K562 (cell line): ENCODE measurements around the gene MPLKIP. TPM values are rescaled to one million over a fixed set of nuclear protein-coding genes. Genes with fewer than 3 reads are reported as not detected.

Source experiments
- GABPB1 ChIP-seq: sonication (generic); formaldehyde crosslinking; IDR thresholded peaks from 2 replicates; pipeline ENCODE4 v1.8.0; 2022; ENCODE audit warnings: mild to moderate bottlenecking, missing genetic modification reagents
- HMGN3 ChIP-seq: IDR thresholded peaks from 2 replicates; pipeline ENCODE4 v1.6.1; 2011; ENCODE audit warnings: borderline replicate concordance, low read depth, mild to moderate bottlenecking, mixed read lengths, low read length; ENCODE audit not compliant: insufficient read length; ENCODE audit errors: extremely low read depth
- JUNB ChIP-seq: fragments of 450-650 bp; formaldehyde crosslinking; conservative IDR thresholded peaks from 2 replicates; pipeline ENCODE4 v1.4.0; 2020; ENCODE audit warnings: mild to moderate bottlenecking
- PCBP1 ChIP-seq: fragments of 200-400 bp; formaldehyde crosslinking; IDR thresholded peaks from 2 replicates; pipeline ENCODE4 v1.6.1; 2018; ENCODE audit warnings: mild to moderate bottlenecking, low read depth, low read length; ENCODE audit not compliant: poor library complexity, severe bottlenecking
- RBFOX2 ChIP-seq: fragments of 200-400 bp; formaldehyde crosslinking; IDR thresholded peaks from 2 replicates; pipeline ENCODE4 v1.6.1; 2017; ENCODE audit warnings: low read depth, mild to moderate bottlenecking, low read length, moderate library complexity
- TARDBP ChIP-seq: fragments of 450-650 bp; IDR thresholded peaks from 2 replicates; pipeline ENCODE4 v1.6.1; 2016
- ZEB2 ChIP-seq: fragments of 450-650 bp; IDR thresholded peaks from 2 replicates; pipeline ENCODE4 v1.6.1; 2016
- polyA plus RNA-seq, 8 experiments: library from polyadenylated mRNA; depleted of rRNA in 4 of 8; stranded (reverse) in 5 of 8; unstranded in 3 of 8; fragments of >200 nt; fragmentation: Nextera tagmentation in 2 of 8; fragmentation: Illumina TruSeq in 1 of 8; extraction: Ambion mirVana in 2 of 8; extraction: Trizol in 1 of 8; gene quantifications; 2 replicates each; pipeline versions ENCODE4 v1.2.1 to v1.2.3, GENCODE V29; 2011 to 2014; ENCODE audit warnings: inconsistent platforms in 1 of 8, missing spikeins in 1 of 8
- total RNA-seq, 7 experiments: library from RNA; depleted of rRNA in 6 of 7; stranded (reverse); fragments of >200 nt in 6 of 7; fragmentation: Illumina TruSeq in 2 of 7; extraction: Trizol in 2 of 7; gene quantifications; 2 replicates each; pipeline versions ENCODE4 v1.2.1 to v1.2.3, GENCODE V29; 2011 to 2021; ENCODE audit warnings: low replicate concordance in 1 of 7
- TF ChIP-seq, protein P1 (sequence below), 3 experiments: fragments of 200-800 bp in 1 of 3; sonication (Bioruptor generic) in 1 of 3; sonication (generic) in 1 of 3; formaldehyde crosslinking in 1 of 3; IDR thresholded peaks; 2 replicates each; pipeline versions ENCODE4 v1.6.1 to v1.8.0; 2016 to 2022; ENCODE audit warnings: mild to moderate bottlenecking in 2 of 3, missing compliant biosample characterization in 2 of 3, missing genetic modification characterization in 2 of 3, missing genetic modification reagents in 1 of 3
- TF ChIP-seq, protein P2 (sequence below): fragments of 250-450 bp; sonication (Bioruptor Pico); IDR thresholded peaks from 2 replicates; pipeline ENCODE4 v1.8.0; 2021; ENCODE audit warnings: borderline replicate concordance, mild to moderate bottlenecking, moderate library complexity; ENCODE audit not compliant: poor library complexity, severe bottlenecking
- TF ChIP-seq, protein P3 (sequence below): sonication (generic); formaldehyde crosslinking; IDR thresholded peaks from 2 replicates; pipeline ENCODE4 v1.8.0; 2022; ENCODE audit warnings: missing genetic modification reagents, mild to moderate bottlenecking, moderate library complexity, borderline replicate concordance
- TF ChIP-seq, protein P4 (sequence below): fragments of 250-450 bp; sonication (Bioruptor Pico); IDR thresholded peaks from 2 replicates; pipeline ENCODE4 v1.8.0; 2022; ENCODE audit warnings: inconsistent platforms, mild to moderate bottlenecking, moderate library complexity, borderline replicate concordance
- TF ChIP-seq, protein P5 (sequence below): sonication (generic); formaldehyde crosslinking; IDR thresholded peaks from 2 replicates; pipeline ENCODE4 v1.8.1; 2023; ENCODE audit warnings: missing genetic modification reagents, mild to moderate bottlenecking, borderline replicate concordance

MPLKIP gene
- total and polyA plus RNA-seq, 9 of the 15 experiments (the other 6 are each of a cell fraction or from before 2014, with no cell fraction given), result 5.6 to 127 (median 44.2) TPM

DNA sequence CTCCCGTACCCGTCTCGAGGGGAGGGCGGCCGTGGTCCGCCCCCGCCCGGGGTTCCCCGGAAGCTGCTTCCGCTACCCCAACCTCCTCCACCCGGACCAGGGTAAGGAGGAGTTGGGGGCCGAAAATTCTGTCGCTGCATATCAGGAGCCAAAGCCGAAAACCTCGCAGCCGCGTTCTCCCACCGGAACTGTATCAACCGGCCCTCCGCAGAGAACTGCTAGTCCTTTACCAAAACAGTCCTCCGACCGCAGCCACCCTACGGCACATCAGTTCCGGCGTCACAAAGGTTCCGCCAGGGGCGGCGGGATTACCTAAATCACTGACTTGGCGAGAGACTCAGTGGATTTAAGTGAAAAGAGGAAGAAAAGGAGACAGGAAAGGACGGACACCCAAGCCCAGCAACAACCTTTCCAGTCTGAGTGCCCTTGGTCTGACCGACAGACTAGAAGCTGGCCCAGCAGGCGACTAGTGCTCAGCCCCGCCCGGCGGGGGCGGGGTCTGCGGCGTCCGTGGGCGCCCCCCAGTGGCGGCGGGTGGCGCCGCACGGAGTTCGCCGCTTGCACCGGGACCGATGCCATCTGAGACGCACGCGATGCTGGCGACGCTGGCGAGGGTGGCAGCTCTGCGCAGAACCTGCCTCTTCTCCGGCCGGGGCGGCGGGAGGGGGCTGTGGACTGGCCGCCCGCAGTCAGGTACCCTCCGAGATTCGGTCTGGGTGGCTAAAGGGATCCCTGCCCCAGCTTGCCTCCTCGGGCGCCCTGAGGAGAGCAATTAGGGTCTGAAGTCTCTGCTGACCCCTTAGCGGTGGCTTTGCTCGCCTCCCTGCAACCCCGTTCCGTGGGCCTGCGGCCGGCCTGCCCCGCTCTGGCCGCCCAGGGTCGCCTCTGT lies at the start of gene MPLKIP, which contains the start of gene SUGCT (continued):
- TF ChIP-seq, protein P1, sequence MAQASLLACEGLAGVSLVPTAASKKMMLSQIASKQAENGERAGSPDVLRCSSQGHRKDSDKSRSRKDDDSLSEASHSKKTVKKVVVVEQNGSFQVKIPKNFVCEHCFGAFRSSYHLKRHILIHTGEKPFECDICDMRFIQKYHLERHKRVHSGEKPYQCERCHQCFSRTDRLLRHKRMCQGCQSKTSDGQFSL (CRISPR knock-in tag; IDR thresholded peaks at IDR 0.05), result peak; percentile 23; the same call in 1 of the 2 replicates
- TF ChIP-seq, protein P1 (tag; IDR thresholded peaks at IDR 0.05), result no peak
- TF ChIP-seq HMGN3 (peak; percentile 57), TARDBP (0 out of 2 replicates have a peak, but pooled peaks have one; percentile 41), RBFOX2 (peak; percentile 91), ZEB2 (peak; percentile 98), GABPB1 (CRISPR knock-in tag) (peak; percentile 97), PCBP1 (peak; percentile 62), JUNB (CRISPR knock-in tag) (no peak)
- TF ChIP-seq, protein P2, sequence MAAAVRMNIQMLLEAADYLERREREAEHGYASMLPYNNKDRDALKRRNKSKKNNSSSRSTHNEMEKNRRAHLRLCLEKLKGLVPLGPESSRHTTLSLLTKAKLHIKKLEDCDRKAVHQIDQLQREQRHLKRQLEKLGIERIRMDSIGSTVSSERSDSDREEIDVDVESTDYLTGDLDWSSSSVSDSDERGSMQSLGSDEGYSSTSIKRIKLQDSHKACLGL (CRISPR knock-in tag), result no peak
- TF ChIP-seq, protein P3, sequence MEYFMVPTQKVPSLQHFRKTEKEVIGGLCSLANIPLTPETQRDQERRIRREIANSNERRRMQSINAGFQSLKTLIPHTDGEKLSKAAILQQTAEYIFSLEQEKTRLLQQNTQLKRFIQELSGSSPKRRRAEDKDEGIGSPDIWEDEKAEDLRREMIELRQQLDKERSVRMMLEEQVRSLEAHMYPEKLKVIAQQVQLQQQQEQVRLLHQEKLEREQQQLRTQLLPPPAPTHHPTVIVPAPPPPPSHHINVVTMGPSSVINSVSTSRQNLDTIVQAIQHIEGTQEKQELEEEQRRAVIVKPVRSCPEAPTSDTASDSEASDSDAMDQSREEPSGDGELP, result peak; percentile 79
- TF ChIP-seq, protein P4, sequence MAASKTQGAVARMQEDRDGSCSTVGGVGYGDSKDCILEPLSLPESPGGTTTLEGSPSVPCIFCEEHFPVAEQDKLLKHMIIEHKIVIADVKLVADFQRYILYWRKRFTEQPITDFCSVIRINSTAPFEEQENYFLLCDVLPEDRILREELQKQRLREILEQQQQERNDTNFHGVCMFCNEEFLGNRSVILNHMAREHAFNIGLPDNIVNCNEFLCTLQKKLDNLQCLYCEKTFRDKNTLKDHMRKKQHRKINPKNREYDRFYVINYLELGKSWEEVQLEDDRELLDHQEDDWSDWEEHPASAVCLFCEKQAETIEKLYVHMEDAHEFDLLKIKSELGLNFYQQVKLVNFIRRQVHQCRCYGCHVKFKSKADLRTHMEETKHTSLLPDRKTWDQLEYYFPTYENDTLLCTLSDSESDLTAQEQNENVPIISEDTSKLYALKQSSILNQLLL (CRISPR knock-in tag), result no peak
- TF ChIP-seq, protein P5, sequence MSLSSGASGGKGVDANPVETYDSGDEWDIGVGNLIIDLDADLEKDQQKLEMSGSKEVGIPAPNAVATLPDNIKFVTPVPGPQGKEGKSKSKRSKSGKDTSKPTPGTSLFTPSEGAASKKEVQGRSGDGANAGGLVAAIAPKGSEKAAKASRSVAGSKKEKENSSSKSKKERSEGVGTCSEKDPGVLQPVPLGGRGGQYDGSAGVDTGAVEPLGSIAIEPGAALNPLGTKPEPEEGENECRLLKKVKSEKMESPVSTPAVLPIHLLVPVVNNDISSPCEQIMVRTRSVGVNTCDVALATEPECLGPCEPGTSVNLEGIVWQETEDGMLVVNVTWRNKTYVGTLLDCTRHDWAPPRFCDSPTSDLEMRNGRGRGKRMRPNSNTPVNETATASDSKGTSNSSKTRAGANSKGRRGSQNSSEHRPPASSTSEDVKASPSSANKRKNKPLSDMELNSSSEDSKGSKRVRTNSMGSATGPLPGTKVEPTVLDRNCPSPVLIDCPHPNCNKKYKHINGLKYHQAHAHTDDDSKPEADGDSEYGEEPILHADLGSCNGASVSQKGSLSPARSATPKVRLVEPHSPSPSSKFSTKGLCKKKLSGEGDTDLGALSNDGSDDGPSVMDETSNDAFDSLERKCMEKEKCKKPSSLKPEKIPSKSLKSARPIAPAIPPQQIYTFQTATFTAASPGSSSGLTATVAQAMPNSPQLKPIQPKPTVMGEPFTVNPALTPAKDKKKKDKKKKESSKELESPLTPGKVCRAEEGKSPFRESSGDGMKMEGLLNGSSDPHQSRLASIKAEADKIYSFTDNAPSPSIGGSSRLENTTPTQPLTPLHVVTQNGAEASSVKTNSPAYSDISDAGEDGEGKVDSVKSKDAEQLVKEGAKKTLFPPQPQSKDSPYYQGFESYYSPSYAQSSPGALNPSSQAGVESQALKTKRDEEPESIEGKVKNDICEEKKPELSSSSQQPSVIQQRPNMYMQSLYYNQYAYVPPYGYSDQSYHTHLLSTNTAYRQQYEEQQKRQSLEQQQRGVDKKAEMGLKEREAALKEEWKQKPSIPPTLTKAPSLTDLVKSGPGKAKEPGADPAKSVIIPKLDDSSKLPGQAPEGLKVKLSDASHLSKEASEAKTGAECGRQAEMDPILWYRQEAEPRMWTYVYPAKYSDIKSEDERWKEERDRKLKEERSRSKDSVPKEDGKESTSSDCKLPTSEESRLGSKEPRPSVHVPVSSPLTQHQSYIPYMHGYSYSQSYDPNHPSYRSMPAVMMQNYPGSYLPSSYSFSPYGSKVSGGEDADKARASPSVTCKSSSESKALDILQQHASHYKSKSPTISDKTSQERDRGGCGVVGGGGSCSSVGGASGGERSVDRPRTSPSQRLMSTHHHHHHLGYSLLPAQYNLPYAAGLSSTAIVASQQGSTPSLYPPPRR (CRISPR knock-in tag), result no peak
